HG03439 (cell line): ENCODE measurements around the gene MN1.

Source experiments
- ATAC-seq: cut with Tn5 transposase; IDR thresholded peaks from one replicate; pipeline ENCODE4 v1.9.1; 2021; ENCODE audit warnings: mild to moderate bottlenecking, moderate library complexity; ENCODE audit not compliant: unreplicated experiment

The MN1 gene

DNA sequence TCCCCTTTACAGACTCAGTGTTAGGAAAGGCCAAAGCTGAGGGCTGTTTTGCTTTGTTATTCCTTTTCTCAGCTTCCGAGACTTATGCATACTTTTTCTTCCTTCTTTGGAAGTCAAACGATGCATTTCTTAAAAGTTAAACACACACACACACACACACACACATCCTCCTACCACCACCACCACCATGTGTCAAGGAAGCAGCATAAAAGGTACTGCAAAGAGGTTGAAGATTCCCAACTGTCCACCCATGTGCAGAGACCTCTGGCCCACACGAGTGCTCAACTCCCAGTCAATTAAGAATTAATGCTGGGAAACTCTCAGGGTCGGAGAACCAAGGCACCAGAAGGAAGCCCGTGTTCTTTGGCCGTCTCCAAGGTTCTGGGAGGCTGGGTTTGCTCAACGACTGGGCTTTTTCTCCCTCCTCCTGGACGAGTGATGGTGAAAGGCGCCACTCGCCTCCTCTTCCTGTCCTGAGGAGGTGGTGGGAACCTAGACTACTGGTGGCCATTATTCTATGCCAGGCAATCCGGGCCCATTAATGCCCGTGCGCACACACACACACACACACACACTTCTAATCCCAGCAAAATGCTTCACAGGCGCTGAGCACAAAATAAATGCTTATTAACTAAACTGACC is 15.1 kb downstream of the MN1 start:
- no peak for ATAC-seq

DNA sequence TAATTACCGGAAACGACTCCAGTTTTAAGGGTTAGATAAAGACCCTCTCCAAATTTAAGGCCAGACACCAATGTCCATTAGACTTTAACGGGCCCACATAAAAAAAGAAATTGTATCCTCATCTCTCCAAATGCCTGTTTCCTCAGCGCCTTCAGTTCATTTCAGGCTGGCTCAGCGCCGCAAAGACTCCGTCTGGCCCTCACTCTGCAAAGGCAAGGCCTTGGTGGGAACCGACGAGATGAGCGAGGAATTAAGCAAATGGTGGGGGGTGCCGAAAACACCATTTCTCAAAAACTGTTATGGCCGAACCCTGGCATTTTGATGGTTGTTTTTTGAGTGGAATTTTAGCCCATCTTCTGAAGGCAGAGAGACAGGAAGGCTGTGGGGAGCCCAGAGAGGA is 15.7 kb downstream of the MN1 start:
- no peak for ATAC-seq

DNA sequence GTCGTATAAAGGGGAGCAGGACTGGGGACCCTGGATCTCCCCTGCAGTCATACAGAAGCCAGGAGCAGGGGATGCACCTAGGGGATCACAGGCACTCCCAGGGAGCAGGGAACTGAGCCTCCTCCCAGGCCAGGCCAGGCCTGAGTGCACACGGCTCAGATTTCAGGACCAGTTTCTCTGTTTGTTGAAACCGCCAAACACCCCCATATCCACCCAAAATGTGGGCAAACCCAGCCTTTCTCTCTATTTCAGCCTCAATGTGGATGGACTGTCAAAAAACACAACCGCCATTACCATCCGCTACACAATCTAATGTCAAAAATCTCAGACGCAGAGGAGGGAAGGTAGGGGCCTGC is 17.5 kb downstream of the MN1 start:
- ATAC-seq: no peak

DNA sequence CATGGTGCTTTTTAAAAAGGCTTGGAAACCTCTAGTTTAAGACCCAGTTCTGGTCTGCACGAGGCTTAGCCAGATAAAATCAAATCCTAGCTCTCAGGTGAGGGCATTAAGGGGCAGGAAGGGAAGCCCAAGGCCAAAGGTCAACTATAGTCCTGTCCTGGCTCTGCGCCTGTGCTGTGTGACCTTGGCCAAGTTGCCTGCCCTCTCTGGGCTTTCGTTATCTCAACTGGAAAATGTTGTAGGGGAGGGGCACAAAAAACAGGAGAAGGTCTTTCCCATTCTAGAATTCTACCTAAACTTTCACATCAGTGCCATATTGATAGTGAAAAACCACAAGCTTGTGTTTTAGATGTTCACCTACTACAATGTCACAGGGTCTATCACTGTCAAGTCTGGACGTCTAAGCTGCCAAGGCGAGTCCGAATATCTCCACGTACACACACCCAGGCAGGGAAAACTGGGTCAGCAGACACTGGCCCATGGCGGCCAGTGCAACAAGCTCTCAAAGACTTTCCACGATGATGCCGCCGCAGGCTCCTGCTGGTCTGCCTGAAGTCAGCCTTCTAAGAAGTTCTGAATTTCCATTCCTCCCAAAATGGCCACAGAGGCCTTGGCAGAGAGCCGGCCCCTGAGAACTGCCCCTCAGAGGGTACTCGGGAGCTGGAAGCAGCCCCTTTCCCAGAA is 18.0 kb downstream of the MN1 start:
- no peak for ATAC-seq

DNA sequence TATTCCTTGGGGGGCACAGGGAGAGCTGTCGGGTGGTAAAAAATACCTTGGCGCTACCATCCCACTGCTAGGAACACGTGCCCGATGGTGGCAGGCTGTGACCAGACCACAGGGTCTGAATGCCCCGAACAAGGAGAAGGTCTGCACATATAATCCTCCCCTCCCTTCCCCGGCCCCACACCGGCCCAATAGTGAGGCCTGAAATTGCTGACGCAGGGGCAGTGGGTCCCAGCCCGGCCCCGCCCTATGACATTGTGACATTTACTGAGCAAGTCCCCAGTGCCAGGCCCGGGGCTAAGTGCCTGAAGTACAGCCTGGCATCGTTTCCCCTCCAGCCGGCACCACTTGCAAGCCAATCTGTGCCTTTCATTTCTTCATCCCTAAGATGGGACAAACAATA is 19.5 kb downstream of the MN1 start:
- no peak for ATAC-seq

DNA sequence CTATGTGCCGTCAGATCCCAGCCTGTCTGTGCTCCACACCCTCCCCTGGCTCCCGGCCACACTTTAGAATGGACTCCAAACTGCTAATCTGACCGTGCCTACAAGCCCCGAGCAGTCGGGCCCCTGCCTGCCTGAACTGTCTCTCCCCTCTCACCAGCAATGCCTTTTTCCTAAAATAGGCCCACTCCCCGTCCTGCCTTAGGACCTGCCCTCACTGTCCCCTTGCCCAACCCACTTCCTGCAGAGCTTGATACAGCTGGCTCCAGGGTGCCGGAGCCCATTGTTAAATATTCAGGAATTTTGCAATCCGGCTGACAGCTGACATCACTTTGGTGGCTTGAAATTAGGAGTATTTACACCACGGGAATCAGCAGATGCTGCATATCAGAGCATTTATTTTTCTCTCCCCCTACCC is 21.4 kb downstream of the MN1 start:
- no peak for ATAC-seq

DNA sequence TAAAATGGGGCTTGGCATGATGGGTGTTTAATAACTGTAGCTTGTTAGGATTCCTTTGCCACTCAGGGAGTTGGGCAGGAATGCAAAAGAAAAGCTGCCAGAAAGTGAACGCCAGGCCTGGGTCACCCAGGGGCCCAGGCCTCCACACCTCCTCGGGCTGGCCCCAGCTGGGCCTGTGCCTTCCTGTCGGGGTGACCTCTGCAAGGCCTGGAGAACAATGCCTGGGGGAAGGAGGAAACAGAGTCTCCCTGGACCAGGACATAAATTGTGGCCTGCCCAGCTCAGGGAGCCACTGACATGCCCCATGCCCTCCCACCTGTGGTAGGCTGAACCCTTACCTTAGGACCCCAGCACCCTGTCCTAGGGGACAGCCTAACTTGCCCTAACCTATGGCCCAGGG is 21.9 kb downstream of the MN1 start:
- ATAC-seq: no peak

DNA sequence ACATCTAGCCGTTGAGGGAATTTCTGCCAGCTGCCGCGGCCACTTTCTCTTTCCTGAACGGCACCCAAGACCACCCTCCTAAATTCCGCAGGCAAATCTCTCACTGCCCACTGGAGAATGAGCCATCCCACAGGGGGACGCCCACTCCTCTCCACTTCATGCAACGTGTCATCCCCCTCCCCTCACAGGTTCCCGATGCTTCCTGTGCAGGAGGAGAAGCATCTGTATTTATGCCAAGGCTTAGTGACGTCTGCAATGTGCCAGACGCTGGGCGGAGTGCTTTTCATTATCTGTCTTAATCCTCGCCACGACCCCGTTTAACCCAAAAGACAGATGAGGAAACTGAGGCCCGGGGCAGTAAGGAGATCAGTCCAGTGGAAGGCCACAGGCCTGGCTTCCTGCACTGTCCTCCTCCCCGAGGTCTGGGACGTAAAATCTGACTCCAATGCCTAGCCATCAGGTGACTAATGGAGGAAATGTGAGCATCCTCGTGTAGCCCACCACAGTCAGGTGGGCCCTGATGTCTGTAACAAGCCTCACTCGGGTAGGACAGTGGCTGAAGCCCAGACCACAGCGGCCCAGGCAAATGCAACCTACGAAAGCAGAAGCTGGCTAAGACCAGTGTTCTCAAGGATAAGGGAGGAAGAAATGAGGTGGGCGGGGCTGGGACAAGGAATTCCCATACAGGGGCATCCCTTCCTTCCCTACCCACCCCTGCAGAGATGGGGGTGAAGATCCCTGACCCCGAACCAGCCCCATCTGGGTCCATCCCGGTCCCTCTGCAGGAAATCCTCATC is 23.1 kb downstream of the MN1 start:
- ATAC-seq: no peak

DNA sequence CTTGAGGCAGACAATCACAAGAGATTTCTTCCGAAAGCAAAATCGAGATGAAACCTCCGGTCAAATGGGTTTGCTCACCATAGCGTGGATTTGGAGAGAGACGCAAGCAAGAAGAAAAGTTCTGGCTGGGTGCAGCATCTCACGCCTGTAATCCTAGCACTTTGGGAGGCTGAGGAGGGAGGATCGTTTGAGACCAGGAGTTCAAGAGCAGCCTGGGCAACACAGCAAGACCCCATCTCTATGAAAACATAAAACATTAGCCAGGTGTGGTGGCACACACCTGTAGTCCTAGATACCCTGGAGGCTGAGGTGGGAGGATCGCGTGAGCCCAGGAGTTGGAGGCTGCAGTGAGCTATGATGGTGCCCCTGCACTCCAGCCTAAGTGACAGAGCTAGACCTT is 24.4 kb downstream of the MN1 start:
- no peak for ATAC-seq

DNA sequence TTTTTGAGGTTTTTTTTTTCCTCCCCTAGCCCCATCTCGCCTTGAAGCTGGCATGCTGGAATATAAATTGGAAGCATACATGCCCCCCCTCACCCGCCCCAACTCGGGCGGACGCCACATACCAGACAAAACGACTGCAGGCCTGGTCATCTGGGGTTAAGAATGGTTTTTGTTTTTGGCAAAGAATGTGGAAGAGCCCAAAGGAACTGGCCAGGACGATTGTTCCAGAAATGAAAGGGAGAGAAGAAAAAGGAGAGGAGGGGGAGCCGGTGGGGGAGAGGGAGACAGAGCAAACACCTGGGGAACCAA is 25.0 kb downstream of the MN1 start:
- no peak for ATAC-seq

DNA sequence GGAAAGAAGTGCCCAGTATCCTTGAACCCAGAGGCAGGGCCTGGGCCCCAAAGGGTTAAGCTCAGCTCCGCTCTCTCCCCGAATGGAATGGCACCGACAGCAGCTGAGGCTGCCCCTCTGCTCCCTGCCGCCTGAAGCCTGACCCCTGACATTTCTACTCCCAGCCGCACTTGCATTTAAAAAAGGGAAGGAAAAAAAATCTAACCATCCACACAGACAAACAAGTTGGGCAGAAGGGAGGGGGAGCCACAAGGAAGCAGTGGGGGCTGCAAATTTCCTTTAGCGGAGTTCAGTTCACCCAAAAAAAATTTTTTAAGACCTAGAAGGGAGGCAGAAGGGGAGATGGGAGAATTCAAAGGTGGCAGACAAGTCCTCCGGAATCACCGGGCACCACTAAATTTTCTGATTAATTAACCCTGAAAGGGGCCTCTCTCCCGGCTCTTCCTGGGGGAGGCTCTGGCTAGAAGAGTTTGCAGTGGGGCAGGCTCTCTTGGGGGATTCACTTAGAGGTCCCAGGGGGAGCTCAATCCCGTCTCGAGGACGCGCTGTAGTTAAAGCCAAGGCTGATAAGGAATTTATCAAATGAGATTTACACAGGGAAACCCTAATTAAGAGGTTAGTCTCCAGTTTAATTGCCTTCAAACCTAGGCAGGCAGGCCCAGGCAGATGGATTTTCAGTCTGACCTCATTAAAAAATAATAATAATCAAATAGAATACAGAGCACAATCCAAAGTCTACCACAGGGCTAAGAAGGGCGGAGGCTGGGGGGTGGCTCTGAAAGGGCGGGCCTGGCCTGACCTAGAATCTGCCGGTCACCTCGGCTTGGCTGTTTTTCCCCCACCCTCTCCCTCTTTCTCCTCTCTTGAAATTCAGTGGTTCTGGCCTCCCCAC is 25.6 kb downstream of the MN1 start:
- no peak for ATAC-seq

DNA sequence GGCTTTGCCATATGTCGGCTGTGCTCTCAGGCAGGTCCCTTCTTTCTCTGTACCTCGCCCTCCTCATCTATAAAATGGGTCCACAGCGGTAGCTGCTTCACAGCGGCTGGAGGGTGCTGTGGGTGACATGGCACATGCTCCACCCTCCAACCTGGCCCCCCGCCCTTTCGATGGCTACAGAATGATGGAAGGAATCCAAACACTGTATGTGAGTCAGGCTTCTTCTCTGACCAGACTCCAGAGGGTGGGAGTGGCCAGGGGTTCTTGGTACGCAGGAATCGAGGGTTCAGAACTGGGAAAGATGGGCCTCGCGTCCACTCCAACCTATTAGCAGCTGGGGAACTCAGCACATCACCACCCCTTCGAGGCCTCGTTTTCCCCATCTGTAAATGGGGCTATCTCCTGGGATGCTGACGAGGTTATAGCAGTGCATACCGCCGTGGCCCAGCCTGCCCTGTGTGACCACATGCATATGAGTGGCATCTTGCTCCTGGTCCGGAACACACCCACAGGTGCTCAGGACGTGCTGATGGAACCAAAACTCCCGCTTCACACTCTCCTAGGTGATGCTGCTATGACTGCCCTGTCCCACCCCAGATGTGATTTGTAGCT is 26.4 kb downstream of the MN1 start:
- no peak for ATAC-seq

DNA sequence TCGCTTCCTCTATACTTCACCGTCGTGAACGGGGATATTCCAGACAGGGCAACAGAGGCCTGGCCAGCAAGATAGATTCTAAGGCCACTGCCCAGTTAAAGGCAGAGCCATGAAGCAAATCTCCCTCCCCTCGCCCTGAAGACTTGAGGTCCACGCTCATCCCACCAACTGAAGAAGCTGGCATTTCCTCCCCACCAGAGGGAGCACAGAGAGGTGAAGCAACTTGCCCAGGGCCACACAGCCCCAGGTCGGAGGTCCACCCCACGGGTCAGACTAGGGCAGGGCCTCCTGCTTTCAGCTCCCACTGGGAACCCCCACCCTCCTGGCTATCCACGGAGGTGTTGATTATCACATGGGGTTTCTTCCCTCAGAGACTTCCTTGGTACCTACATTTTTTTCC is 27.4 kb downstream of the MN1 start:
- no peak for ATAC-seq

DNA sequence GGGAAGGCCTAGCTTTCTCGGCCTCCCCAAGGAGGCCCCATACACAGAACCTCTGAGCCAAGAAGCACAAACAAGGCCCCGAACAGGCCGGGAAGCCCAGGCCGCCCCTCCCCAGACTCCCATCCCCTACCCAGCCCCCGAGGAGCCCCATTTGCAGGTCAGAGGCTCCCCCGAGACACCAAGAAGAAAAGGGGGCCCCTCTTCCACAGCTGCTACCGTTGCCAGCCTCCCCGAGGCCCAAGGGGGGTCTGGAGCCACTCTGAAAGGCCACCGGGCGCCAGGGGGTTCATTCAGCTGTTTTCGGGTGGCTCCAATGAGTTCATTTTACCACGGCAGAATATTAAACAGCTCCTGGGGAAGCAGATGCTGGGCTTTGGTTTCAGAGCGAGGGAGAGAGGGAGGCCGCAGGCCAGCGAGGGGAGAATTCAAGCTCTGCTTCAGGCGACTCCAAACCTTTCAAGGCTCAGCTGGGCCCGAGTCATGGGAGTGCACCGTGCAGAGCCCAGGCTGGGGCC is 28.5 kb downstream of the MN1 start:
- ATAC-seq: no peak

DNA sequence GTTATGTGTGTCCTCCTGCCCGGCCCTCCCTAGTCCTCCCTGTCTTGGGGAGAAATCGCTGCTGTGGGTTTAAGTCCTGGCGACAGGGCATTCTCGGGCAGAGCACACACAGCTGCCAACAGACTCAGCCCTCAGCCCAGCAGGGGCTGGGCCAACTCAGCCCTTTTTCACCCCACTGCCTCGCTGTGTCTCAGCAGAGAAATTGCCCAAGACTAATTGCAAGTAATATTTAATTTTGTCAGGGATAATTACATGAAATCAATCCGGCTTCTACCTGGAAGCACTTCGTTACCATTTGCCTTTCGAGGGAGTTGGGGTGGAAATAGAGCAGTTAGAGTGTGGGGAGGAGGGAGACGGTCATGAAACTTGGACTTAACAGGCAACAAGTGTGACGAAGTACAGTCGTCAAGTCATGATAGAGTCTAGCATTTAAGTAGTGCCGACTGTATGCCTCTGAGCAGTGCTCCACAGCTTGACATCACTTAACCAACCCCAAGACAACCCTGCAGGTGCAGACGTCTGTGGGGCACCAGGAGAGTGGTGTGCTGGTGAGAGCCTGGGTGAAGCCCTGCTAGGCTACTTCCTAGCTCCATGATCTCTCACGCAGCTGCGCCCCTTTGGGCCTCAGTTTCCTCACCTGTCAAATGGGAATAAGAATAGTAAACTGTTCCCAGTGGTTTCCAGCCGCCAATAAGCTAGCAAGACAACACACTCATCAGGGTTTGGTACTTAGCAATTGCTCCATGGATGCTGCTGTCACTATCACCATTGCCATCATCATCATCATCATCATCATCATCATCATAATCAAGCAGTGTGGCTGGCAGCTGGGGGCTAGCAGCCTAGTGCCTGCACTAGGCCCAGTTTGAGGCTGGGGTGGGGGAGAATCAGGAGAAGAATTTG is 29.2 kb downstream of the MN1 start:
- ATAC-seq: no peak

DNA sequence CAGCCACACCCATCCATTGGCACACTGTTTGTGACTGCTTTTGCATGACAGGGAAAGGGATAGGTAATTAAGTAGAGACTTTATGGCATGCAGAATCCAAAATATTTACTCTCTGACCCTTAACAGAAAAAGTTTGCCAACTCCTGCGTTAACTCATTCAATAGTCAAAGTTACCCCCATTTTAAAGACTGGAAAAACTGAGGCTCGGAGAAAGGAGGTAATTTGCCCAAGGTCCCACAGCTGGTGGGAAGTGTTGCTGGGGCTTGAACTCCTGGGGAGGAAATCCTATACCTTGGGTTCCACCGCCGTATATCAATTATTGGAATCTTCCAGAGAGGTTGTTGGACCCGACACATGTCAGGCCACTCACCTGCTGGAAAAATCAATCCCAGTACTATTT is 29.9 kb downstream of the MN1 start:
- ATAC-seq: no peak

DNA sequence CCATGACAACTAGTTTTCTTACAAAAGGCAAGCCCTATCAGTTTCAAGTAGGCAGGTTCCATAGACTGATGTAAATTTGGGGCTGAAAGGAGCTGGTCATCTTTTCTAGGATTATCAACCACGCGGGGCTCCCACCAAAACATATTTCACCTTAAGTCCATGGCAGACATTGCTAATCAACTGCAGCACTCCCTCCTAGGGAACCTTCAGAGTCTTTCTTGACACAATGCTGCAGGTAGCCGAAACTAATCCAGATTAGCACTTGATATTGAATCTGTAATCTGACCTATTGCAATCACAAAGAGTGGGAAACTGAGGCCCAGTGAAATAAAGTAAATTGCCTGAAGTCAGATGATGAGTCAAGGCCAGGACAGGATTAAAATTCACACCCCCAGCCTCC is 32.5 kb downstream of the MN1 start:
- ATAC-seq: no peak

DNA sequence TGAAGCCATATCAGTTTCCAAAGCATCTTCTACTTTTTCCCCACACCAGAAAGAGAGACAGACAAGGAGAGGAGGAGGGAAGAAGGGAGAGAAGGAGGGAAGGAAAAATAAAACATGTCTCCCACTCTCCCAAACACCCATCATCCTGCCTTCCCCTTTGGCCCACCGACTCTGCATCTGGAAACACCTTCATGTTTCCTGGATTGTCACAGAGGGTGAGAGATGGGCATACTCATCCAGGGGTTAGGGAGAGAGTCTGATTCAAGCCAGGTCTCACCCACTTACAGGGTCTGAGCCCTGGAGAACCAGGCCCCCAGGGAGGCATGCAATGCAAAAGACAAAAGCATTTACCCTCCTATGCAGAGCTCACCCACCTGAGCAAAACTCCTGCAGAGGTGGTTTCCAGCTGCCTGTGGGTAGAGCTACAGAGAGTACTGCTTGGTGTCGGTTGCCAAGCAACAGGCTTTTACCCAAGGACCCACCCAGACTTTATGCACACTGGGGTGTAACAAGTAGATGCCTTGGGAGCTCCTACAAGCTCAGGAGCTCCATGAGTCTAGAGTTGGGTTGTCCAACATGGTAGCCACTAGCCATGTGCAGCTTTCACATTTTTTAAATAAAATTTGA is 33.4 kb downstream of the MN1 start:
- ATAC-seq: no peak

DNA sequence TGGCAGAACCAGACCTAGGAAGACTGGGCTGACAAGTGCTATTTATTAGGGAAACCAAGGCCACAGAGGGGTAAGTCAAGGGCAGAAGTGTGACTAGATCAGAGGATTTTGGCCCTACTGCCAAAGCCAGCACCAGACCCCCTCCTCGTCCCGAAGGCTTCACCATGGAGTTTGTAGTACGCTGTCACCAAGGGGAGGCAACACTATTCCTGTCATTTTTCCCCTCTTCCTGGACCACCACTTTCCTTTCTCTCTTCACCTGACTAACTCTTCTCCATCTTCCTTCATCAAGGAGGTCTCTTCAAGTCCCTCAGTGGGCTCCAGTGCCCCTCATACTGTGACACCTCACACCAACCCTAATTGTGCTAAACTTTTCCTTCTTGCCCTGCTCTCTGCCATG is 34.9 kb downstream of the MN1 start:
- no peak for ATAC-seq
